NCI-H526 treated with DMSO at 0.1 percent for 48 hours (cell line): ENCODE measurements around the gene C1QTNF4.

Source experiments
- DNase-seq: peaks from one replicate; lab custom pipeline; 2025; lab: John Stamatoyannopoulos, UW

Gene C1QTNF4

GRCh38 chr11:47592970-47593369, 1.2 kb downstream of the C1QTNF4 start:
- no peak for DNase-seq

GRCh38 chr11:47592251-47592650, 2.0 kb downstream of the C1QTNF4 start:
- DNase-seq, result no peak

- no peak for DNase-seq
These were observed 2.4 kb downstream of the C1QTNF4 start for GRCh38 chr11:47591764-47592163.

- DNase-seq, result no peak
These were observed 4.0 kb downstream of the C1QTNF4 start for GRCh38 chr11:47589977-47590861.

GRCh38 chr11:47589584-47589976, 4.6 kb downstream of the C1QTNF4 start:
- DNase-seq, result no peak

GRCh38 chr11:47589118-47589517, 5.1 kb downstream of the C1QTNF4 start:
- DNase-seq, result no peak

GRCh38 chr11:47587723-47588326, 6.4 kb downstream of the C1QTNF4 start:
- no peak for DNase-seq

GRCh38 chr11:47587039-47587716, 7.0 kb downstream of the C1QTNF4 start:
- DNase-seq, result no peak

- DNase-seq, result no peak
These were observed 7.9 kb downstream of the C1QTNF4 start, which contains the start of gene FAM180B for GRCh38 chr11:47586098-47586855. Gene FAM180B (plus strand): TSS chr11:47586678. CDS start chr11:47586769, 91 bp downstream.

GRCh38 chr11:47583844-47584243, 10.4 kb downstream of the C1QTNF4 start:
- DNase-seq, result no peak

- DNase-seq, result peak; percentile 95
These were observed 15.4 kb downstream of the C1QTNF4 start, which contains the start of the genes KBTBD4 and NDUFS3 for GRCh38 chr11:47578524-47579494. Gene KBTBD4 (minus strand): TSS chr11:47578970. CDS start chr11:47578951, 19 bp downstream. Gene NDUFS3 (plus strand): TSS chr11:47579074. CDS start chr11:47579092, 18 bp downstream.

- DNase-seq, result no peak
These were observed 16.7 kb downstream of the C1QTNF4 start for GRCh38 chr11:47577460-47578041.

GRCh38 chr11:47573321-47573720, 20.9 kb downstream of the C1QTNF4 start:
- no peak for DNase-seq

- no peak for DNase-seq
These were observed 21.4 kb downstream of the C1QTNF4 start for GRCh38 chr11:47572715-47573255.

GRCh38 chr11:47571895-47572294, 22.3 kb downstream of the C1QTNF4 start:
- no peak for DNase-seq

- DNase-seq, result no peak
These were observed 22.9 kb downstream of the C1QTNF4 start for GRCh38 chr11:47571357-47571729.

GRCh38 chr11:47570651-47571356, 23.4 kb downstream of the C1QTNF4 start:
- no peak for DNase-seq

- DNase-seq, result no peak
These were observed 24.6 kb downstream of the C1QTNF4 start for GRCh38 chr11:47569646-47570045.

- peak; percentile 30 for DNase-seq
These were observed 28.0 kb downstream of the C1QTNF4 start for GRCh38 chr11:47566149-47566698.
